ENCODE results near the gene SAFB2.

SAFB2 gene

DNA sequence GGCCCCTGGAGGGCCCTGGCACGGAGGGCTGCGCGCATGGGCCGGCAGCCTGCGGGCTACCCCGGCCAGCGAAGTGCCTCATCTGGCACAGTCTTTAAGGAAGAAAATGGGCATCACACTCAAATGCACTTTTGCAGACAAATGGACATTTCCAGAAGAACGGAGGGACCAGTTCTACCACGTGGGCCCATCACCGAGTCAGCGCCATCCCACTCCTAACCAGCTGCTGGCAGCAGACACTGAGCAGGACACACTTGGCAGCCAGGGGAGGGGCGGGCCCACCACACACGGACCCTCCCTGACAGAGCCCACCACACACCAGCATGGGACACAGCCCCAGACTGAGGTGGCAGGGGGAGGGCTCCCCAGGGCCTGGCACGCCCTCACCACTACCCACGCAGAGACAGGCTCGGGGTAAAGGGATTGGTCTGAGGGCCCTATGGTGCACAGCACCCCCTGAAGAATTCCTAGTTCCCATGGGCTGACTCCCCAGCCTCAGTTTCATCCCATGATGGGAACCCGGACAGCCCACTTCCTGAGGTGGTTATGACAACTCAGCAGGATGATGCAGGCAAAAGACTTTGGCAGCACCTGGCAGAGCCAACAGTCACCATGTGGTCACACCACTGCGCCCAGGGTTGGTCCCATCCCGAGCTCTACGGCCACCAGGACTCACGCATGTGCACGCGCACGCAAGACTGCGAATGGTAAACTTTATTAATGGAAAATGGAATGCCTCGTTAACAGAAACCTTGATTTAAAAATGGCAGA is 36.1 kb downstream of the SAFB2 start:
- no peak overlapping the region for H3K27ac ChIP-seq (ENCODE audit: low read depth, low read length, poor library complexity, severe bottlenecking)
- no peak overlapping the region for H2AFZ ChIP-seq (ENCODE audit: low read length)

DNA sequence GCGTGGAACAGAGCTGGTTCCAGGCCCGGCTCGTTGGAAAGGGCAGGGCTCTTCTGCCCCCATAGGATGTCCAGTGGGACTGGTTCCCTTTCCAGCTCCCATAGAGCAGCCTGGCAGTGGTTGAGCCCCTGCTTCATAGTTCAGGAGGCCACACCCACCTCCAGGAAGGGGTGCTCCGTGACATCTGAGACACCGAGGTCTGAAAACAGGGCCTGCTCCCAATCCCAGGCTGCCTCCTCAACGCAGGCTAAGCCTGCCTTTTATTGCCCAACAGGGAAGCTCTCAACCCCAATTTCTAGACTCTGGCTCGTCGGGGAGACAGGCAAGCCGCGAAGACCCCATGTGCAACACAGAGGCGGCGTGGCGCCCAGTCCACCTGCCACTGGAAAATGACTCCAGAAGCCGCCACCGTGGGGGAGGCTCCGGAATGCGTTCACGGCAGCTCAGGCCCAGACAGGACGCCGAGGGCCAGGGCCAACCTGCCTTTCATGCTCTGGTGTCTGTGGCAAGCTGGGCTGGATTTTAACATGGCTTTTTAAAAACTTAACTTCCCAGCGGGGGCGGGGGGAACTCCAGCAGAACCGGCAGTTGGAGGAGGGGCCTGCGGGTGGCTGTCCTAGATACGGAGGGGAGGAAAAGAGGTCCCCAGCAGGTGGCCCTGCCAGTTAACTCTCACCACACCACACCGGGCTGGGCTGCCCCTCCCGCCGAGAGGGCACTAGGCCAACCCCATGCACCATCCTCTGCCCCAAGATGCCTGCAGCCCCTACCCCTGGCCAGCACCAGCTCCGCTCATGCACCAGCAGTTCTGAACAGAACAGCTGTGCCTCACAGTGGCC is 36.9 kb downstream of the SAFB2 start:
- TF ChIP-seq, protein P1, sequence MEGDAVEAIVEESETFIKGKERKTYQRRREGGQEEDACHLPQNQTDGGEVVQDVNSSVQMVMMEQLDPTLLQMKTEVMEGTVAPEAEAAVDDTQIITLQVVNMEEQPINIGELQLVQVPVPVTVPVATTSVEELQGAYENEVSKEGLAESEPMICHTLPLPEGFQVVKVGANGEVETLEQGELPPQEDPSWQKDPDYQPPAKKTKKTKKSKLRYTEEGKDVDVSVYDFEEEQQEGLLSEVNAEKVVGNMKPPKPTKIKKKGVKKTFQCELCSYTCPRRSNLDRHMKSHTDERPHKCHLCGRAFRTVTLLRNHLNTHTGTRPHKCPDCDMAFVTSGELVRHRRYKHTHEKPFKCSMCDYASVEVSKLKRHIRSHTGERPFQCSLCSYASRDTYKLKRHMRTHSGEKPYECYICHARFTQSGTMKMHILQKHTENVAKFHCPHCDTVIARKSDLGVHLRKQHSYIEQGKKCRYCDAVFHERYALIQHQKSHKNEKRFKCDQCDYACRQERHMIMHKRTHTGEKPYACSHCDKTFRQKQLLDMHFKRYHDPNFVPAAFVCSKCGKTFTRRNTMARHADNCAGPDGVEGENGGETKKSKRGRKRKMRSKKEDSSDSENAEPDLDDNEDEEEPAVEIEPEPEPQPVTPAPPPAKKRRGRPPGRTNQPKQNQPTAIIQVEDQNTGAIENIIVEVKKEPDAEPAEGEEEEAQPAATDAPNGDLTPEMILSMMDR (IDR thresholded peaks at IDR 0.05; ENCODE audit: low read length) = no peak
- no peak for TF ChIP-seq EZH2 (IDR thresholded peaks at IDR 0.05; ENCODE audit: borderline replicate concordance, low read length)
- H3K79me2 ChIP-seq (ENCODE audit: insufficient read depth, low read length) = no peaks in the 10 kb centered on the region
- no peaks in the 10 kb centered on the region for H3K9me2 ChIP-seq (ENCODE audit: low read depth, low read length)
- no peak overlapping the region for H2AFZ ChIP-seq (ENCODE audit: low read length)
- peaks cover 78% of the 10 kb centered on the region for H3K36me3 ChIP-seq (ENCODE audit: insufficient read depth, low read length)
- no peaks in the 10 kb centered on the region for H3K9me3 ChIP-seq (ENCODE audit: low read length)
- no peak overlapping the region for H3K4me3 ChIP-seq (ENCODE audit: low read depth, low read length, poor library complexity, severe bottlenecking)
- H3K27me3 ChIP-seq (ENCODE audit: insufficient read depth, low read length) = no peaks in the 10 kb centered on the region
- no peaks in the 10 kb centered on the region for H3F3A ChIP-seq (ENCODE audit: insufficient read depth, low read length)
- H3K4me1 ChIP-seq (ENCODE audit: insufficient read depth, low read length, severe bottlenecking) = no peaks in the 10 kb centered on the region
- no peak overlapping the region for H3K9ac ChIP-seq (ENCODE audit: low read length)
- H3K27ac ChIP-seq (ENCODE audit: low read depth, low read length, poor library complexity, severe bottlenecking) = no peak overlapping the region
- H4K20me1 ChIP-seq (ENCODE audit: insufficient read depth, low read length) = no peaks in the 10 kb centered on the region
- no peak overlapping the region for H3K4me2 ChIP-seq (ENCODE audit: low read length)

More for the DNA sequence above, 36.1 kb downstream of the SAFB2 start:
- no peak overlapping the region for H3K4me3 ChIP-seq (ENCODE audit: low read depth, low read length, poor library complexity, severe bottlenecking)
- no peaks in the 10 kb centered on the region for H3K79me2 ChIP-seq (ENCODE audit: insufficient read depth, low read length)
- H3F3A ChIP-seq (ENCODE audit: insufficient read depth, low read length) = no peaks in the 10 kb centered on the region
- TF ChIP-seq EZH2 (IDR thresholded peaks at IDR 0.05; ENCODE audit: borderline replicate concordance, low read length) = no peak
- TF ChIP-seq, protein P1 (IDR thresholded peaks at IDR 0.05; ENCODE audit: low read length) = no peak
- no peaks in the 10 kb centered on the region for H4K20me1 ChIP-seq (ENCODE audit: insufficient read depth, low read length)
- H3K4me2 ChIP-seq (ENCODE audit: low read length) = no peak overlapping the region
- peaks cover 82% of the 10 kb centered on the region for H3K36me3 ChIP-seq (ENCODE audit: insufficient read depth, low read length)
- H3K4me1 ChIP-seq (ENCODE audit: insufficient read depth, low read length, severe bottlenecking) = no peaks in the 10 kb centered on the region
- no peaks in the 10 kb centered on the region for H3K9me2 ChIP-seq (ENCODE audit: low read depth, low read length)
- no peak overlapping the region for H3K9ac ChIP-seq (ENCODE audit: low read length)
- no peaks in the 10 kb centered on the region for H3K9me3 ChIP-seq (ENCODE audit: low read length)
- no peaks in the 10 kb centered on the region for H3K27me3 ChIP-seq (ENCODE audit: insufficient read depth, low read length)

DNA sequence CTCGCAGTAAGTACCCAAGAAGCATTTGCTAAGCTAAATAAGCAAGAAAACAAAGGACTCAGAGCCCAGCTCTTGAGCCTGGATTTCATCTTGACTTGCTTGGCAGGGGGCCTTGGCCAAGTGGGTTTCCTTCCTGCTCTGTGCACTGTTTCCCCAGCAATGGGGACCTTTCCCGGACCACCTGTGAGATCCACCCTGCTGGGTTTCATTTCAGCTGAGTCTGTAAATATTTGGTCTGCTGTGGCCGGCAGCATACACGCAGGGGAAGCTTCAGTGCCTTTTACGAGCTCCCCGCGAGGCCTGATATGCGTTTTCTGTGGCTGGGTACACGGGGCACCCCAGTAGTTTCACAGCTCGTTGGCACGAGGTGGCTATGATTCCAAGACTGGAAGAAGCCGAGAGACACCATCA is 42.4 kb downstream of the SAFB2 start:
- Histone ChIP-seq H3K4me1 (ENCODE audit: insufficient read depth, low read length, severe bottlenecking) (peaks cover 4% of the 10 kb centered on the region), H3K4me3 (ENCODE audit: low read depth, low read length, poor library complexity, severe bottlenecking) (no peak overlapping the region), H3K36me3 (ENCODE audit: insufficient read depth, low read length) (peaks cover 27% of the 10 kb centered on the region), H3K27ac (ENCODE audit: low read depth, low read length, poor library complexity, severe bottlenecking) (no peak overlapping the region), H2AFZ (ENCODE audit: low read length) (no peak overlapping the region), H3K79me2 (ENCODE audit: insufficient read depth, low read length) (no peaks in the 10 kb centered on the region), H4K20me1 (ENCODE audit: insufficient read depth, low read length) (no peaks in the 10 kb centered on the region), H3K9me2 (ENCODE audit: low read depth, low read length) (no peaks in the 10 kb centered on the region), H3F3A (ENCODE audit: insufficient read depth, low read length) (no peaks in the 10 kb centered on the region), H3K4me2 (ENCODE audit: low read length) (no peak overlapping the region), H3K9ac (ENCODE audit: low read length) (no peak overlapping the region), H3K9me3 (ENCODE audit: low read length) (no peaks in the 10 kb centered on the region), H3K27me3 (ENCODE audit: insufficient read depth, low read length) (no peaks in the 10 kb centered on the region)
- no peak for TF ChIP-seq EZH2 (IDR thresholded peaks at IDR 0.05; ENCODE audit: borderline replicate concordance, low read length)
- TF ChIP-seq, protein P1 (IDR thresholded peaks at IDR 0.05; ENCODE audit: low read length) = no peak
